GM18511 (cell line): ENCODE results near the gene L2HGDH.
"Not testable (repeated sequence)": the region's sequence is repeated elsewhere in the genome, so short reads cannot be mapped to it uniquely, and the experiment has no call there.

Source experiments
- ATAC-seq: cut with Tn5 transposase; IDR thresholded peaks from one replicate; pipeline ENCODE4 v1.9.1; 2021; ENCODE audit warnings: mild to moderate bottlenecking, moderate library complexity; ENCODE audit not compliant: unreplicated experiment

L2HGDH gene

DNA sequence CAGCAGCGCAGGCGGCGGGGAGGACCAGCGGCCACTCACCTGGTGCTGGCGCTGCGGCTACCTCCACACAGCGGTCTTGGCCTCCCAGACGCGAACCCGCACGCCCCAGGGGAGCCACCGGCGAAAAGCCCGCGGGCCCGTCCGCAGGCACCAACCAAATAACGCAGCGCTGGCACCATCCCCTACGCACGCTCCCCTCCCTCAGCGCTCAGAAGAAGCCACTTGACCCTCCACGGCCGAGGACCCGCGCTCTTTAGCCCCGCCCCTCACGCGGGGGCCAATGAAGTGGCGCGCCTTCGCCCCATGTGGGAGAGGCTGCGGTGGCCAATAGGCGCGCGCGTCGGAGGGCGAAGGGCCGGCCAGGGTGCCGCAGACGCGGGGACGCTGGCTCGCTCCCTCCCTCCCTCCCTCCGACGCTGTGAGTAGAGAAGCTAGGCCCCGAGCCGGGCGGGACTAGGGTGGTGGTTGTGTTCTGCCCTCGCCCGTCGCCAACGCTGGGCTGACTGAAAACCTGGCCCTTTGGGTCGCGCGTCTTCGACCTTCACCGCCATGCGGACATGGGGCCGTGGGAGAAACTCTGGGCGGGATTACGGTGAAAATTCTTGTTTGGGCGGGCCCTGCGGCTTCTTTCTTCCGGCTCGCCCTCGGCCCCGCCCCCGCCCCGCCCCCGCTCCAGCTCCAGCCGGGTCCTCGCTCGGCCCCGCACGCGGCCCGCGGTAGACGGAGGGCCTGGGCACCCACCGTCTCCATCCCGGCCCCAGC lies at the start of gene L2HGDH, which contains the start of gene DMAC2L:
TSS of gene L2HGDH (minus strand) at position 258 of the 762 bp plus-strand sequence. CDS start at position 179, 79 bp downstream.
TSS of gene DMAC2L (plus strand) at position 353 of the 762 bp plus-strand sequence. CDS start 9,164 bp downstream, outside the sequence.
- ATAC-seq: peak; percentile 94

DNA sequence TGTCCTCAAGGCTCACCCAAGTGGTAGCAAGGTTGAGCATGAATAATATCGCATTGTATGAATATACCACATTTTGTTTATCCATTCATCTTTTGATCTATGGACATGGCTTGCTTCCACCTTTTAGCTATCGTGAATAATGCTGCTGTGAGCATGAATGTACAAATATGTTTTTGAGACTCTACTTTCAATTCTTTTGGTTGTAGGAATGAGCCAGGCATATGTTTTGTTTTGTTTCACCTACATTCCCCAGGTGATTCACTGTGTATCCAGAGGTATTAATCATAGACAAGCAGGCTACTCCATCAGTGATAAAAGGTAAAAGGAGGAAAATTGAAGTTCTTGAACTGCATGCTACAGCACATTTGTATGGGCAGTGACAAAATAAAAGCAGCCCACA lies 48.8 kb upstream of the L2HGDH start:
- ATAC-seq: no peak

DNA sequence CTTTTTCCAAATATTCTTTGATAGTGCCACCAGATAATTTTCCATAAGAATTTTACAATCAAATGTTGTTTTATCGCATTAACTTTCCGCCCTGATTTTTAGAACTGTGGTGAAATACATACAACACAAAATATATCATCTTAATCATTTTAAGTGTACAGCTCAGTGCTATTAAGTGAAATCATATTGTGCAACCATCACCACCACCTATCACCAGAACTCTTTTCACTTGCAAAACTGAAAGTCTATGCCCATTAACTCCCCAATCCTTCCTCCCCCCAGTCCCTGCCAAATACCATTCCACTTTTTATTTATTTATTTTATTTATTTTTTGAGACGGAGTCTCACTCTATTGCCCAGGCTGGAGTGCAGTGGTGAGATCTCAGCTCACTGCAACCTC lies 48.1 kb upstream of the L2HGDH start:
- ATAC-seq: no peak

DNA sequence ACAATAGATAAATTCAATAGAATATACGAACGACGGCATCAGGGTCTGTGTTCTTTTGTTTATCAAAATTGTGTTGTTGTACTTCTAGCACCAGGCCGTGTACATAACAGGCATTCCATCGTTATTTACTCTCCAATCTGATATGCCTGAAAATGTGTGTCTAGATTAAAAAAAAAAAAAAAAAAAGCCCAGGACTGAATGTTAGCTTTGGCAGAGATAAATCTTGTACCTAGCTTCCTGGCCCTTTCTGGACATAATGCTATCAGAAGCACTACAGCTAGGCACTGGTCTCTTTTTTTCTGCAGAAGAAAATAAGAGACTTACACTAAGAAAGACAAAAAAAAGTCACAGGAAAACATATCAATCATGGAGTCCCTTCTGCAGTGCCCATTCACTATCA lies 47.6 kb upstream of the L2HGDH start:
- no peak for ATAC-seq

DNA sequence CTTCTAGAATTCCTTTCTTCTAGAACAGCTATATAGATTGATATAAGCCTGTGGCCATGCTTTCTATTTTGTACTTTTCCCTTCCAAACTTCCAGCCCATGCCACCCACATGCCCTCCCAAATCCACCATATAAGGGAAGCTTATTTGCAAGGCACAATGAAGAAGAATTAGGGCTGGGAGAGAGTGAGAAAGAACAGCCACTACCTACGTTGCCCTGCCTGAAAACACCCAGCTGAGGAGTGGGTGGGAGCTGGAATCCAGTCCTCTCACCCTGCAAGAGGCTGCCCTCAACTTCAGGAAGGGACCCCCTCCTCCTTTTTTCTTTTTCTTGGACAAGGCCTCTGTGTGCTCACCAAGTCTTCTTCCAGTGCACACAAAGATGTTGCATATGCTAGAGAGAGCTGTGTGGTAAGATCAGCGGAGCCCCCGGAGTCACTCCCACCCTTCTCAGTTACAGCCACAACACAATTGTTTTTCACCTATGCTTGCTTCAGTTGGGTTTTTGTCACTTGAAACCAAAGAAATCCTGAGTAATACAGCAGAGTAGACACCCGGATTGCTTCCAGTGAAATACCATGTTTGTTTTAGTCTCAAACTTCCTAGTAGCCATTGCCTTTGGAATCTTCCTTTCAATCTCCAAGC lies 45.8 kb upstream of the L2HGDH start:
- ATAC-seq: no peak

DNA sequence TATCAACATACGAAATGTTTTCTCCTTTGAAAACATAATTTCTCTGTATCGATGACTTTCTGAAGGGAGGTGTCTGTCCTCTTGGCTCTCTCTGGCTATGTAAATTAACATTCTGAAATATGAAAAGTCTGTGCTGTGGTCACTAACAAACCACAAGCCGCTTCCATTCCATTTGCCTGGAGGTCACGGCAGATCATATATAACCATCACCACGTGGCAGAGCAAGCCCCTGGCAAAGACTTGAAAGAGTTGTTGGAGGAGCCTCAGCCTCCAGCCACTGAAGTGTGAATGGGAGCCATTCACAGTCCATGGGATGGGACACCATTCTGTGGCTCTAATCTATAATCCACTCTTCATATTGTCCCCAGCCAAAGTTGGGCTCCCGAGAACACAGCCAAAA lies 45.1 kb upstream of the L2HGDH start:
- ATAC-seq: no peak

DNA sequence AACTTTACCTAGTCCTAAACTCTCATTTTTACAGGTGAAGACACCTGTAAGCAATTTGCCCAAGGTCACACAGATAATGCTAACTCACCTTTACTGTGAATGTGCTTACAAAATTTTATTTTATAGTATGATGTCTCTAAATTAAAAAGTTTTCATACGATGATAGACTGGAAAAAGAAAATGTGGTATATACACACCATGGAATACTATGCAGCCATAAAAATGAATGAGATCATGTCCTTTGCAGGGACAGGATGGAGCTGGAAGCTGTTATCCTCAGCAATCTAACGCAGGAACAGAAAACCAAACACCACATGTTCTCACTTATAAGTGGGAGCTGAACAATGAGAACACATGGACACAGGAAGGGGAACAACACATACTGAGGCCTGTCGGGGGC lies 44.3 kb upstream of the L2HGDH start:
- not testable (repeated sequence) for ATAC-seq

DNA sequence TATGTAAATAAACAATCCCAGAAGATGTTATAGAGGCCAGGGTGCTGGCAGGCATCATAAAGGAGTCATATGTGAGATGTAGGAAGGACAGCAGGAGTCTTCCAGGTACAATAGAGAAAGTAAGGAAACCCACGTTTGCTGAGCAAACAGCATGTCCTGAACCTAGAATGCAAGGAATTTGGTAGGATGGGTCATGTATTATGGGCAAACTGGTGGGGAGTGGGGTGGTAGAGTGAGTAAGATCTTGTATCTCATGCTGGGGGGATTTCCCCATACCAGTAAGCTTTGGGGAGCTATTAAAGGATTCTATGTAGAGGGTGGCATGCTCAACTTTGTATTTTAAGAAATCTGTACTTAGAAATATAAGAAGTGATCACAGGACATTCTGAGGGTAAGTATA lies 43.7 kb upstream of the L2HGDH start:
- ATAC-seq: no peak

DNA sequence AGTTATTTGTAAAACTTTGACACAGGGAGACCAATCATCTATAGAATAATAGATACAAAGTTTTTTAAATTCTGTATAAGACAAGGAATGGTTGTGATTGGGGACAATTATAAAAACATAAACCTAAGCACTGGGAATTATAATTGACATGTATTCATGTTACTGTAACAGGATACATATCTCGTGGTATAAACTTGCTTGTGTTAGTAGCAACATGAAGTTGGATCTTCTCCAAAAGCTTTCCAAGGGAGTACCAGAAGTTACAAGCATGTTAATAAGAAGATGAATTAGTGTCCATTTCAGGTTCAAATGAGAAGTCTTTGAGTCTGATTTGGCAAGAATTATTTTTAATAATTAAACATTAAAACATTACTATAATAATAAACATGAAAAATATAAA lies 42.5 kb upstream of the L2HGDH start:
- no peak for ATAC-seq

DNA sequence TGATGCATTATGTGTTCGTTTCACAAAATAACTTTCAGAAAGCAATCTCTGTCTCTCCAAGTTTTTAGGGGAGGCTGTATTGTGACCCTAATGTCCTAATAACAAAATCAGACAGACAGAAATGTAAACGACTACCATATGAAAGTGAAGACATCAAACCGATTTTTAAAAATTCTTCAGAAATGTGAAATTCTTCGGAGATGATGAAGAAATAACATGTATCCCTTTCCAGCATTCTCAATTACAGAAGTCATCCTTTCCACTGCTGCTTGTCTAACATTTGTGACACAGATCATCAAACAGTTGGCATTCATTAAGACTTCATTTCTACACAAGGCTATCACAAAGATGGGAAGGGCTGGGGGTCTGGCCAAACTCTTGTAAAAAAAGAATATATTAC lies 41.1 kb upstream of the L2HGDH start:
- no peak for ATAC-seq

DNA sequence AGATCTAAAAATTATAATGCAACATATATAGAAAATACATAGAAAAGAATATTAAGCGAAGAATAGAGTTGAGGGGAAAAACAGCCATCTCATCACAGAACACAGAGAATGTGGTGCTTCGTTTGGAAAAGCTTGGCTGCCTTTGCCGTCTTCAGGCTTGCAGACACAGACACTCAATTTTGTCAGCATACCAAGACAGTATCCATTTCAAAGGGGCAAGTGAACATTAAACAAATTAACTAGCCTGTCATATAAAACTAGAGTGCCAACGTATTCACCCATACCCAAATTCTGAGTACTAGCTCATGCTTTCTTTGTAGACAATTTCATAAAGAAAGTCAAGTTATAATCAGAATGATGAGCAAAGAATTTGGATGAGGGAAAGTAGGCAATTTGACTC lies 40.6 kb upstream of the L2HGDH start:
- no peak for ATAC-seq

DNA sequence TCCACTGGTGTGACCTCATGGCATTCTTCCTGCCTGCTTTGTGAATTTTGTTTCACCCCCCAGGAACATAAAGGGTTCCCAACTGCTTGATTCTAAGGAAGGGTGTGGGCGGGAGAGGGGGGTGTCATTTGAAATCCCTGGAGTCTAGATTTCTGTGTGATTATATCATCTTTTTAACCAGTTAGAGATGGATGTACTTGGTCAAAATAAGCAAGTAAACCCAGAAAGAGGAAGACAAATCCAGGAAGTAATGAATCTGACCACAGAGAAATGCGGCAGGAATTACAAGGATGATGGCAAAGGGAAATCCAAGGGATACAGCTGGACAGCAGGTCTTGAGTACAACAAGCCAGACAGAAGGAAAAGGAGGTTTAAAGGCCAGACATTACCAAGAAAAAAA lies 38.9 kb upstream of the L2HGDH start:
- no peak for ATAC-seq

DNA sequence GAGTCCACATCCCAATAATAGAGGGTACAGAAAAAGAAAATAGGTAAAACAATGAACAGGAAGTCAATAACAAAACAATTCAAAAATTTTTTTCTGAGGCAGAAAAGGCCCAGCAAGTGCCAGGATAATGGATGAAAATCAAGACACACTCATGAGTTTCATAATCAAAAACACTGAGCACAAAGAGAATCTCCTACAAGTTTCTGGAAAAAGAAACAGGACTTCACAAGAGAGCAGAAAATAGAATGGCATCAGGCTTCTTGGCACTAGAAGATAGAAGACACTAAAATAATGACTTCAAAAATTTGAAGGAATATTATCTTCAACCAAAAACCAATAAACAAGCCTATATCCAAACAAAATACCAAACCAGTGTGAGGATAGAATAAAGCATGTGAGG lies 36.9 kb upstream of the L2HGDH start:
- ATAC-seq: no peak

DNA sequence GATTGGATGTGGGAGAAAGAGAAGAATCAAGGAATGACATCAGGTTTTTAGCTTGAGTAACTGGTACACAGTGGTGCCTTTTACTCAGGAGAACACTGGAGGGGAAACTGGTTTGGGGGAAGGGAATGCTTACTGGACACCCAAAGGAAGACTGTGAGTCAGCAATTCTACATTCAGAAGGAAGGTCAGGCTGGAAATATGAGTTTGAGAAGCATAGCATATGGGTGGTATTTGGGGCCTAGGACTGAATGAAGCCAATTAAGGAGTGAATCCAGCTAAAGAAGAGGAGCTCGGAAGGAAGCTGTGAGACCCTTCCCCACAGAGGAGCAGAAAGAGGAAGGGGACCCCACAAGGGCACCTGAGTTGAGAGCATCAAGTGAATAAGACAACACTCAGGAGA lies 35.5 kb upstream of the L2HGDH start:
- ATAC-seq: no peak

DNA sequence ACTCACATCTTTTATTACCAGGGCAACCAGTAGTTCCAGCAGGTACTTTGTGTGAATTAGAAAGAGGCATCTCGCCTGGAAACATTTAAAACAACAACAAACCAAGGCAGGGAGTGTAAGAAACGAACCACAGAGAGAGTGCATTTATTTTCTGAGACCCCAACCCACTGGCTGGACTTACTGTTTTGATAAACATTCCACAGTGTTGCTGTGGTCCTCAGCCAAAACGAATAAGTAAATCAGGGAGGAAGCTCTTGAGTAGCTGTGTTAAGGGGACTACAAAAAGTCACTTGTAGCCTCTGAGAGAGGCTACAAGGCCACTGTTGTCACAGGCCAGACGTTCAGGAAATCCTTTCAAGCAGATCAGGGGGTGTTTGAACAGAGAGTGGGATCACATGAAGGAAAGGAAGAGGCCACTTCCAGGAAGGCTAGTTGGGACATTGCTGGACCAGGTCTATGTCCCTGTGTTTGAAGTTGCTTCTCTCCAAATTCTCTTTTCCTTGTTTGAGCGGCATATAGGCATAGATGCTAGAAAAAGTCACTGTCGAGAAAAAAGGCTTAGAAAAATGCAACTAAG lies 33.9 kb upstream of the L2HGDH start:
- no peak for ATAC-seq

DNA sequence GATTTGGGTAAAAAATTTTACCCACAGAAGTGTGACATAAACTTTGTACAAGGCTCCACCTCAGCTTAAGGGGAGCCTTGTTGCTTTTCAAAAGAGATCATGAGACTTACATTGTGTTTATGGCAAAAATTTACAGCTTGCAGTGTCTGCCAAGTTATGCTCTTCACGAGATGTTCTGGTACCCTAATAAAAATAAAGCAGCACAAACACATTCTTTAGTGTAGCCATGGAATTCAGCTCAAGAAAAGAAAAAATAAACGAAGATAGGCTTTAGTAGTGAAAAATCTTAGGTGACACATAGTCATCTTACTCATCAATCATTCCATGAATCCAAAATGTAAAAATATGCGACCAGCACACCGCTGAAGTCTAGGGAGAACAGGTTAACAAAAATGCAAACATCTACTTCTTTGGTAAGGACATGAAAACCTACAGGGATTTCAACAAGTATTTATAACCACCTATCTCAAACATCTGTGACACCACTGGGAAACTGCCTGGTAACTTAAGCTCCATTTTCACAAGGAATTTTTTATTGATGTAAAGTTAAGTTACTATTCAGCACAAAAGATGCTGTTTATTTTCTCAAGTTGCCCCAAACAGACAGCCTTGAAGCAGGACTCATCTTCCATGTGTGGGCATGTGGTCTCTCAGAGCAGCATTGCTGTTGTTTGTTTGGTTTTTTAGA lies 33.0 kb upstream of the L2HGDH start:
- ATAC-seq: no peak

DNA sequence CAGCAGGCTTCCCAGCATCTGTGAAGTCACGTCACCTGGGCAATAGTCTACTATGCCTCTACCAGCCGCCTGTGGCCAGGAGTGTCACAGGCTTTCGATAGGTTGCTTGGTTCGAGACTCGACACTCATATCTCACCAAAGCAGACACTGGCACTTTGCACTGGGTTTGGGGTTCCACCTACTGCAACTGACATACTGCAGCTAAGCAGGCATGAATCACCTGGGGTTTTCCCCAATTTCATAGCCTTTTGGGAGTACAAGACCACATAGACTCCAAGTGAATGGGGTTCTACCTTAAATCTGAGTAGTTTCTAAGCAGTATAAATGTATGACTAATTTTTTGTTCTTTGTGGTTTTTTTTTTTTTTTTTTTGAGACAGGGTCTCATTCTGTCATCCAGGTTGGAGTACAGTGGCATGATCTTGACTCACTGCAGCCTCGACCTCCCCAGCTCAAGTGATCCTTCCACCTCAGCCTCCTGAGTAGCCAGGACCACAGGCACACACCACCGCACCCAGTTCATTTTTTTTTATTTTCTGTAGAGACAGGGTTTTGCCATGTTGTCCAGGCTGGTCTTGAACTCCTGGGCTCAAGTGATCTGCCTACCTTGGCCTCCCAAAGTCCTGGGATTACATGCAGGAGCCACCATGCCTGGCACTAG lies 32.2 kb upstream of the L2HGDH start:
- ATAC-seq: peak; percentile 92

DNA sequence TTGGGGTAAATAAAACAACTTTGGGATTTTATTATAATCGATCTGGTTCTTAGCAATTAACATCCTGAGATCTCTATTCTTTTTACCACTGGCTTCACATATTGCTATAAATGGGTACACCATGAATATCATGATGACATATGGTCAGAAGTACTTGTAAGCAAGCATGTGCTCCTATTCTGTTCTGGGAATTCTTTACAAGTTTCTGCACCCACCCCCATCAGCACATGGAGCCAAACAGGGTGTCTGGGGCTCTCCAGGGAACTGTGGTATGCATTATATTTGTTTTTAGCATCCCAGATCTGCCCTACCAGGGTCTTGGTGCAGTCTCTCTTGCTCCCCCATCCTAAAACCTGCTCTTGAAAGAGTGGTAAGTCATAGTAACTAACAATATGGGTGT lies 31.4 kb upstream of the L2HGDH start:
- no peak for ATAC-seq

DNA sequence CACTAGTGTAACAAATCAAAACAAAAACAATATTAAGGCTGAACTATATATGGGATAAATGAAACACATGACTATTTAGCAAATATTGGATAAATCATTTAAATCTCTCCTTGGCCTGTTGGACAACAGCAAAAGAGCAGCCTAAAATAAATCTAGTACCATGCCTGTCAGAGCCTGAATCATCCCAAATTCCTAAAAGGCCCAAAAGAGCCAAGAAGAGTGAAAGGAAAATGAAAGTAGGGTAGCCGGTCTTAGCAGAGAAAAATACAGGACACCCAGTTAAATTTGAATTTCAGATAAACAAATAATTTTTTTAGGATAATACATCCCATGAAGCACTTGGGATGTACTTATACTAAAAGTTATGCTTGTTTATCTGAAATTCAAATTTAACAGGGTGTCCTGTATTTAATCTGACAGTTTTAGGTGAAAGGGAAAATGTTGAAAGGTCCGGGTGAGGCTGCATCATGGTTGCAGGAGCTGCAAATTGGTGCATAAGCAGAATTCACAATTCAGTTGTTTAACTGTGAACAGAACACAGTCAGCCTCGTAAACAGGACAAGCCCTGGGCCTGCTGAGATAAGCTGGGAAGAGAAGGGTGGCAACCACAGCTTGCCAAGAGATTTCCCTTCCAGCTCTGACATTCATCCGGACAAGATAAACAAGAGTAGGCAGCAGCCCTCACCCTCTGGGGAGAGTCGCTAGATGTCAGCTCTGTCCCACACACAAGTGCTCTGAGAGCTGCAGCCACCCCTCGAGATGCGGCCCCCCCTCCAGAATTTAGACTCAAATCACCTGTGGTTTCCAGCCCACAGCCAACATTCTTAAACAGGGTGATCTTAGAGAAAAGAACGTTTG lies 30.4 kb upstream of the L2HGDH start:
- peak; percentile 50 for ATAC-seq

DNA sequence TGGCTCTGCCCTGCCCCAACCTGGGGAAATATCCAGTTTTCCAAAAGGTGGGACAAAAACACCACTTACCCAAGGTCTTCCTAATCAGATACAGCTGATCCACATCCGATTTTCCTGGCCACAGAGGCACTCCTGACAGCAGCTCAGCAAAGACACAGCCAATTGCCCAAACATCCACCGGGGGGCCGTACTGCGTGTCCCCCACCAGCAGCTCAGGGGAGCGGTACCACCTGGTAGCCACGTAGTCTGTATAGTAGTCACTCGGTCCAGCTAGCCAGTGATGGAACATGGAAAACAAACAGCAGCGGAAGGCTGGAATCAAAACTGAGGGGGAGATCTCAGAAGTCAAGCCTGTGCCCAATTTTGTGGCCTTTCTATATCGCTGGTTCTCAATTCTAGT lies 28.9 kb upstream of the L2HGDH start:
- ATAC-seq: no peak
